Common myeloid progenitor, CD34-positive (primary cell): ENCODE measurements around the gene OCRL.

Experiments
- CTCF ChIA-PET: fragments of 350-600 bp; sonication (Branson Sonifier 250); formaldehyde crosslinking; loops from one replicate; lab custom pipeline; 2021; ENCODE audit warnings: antibody characterized with exemption; lab: Charles Lee
- POLR2A ChIA-PET: fragments of 350-600 bp; sonication (Branson Sonifier 250); formaldehyde crosslinking; loops from one replicate; lab custom pipeline; 2021; ENCODE audit warnings: antibody characterized with exemption; lab: Charles Lee
- DNase-seq, 3 donors: peaks; one replicate each; pipeline versions ENCODE4 v3.0.0 to v3.0.0-alpha.2; 2013
- H3K27ac ChIP-seq, 2 experiments: 1 replicate in 1 of 2; 2 replicates in 1 of 2; pipeline ENCODE4 v1.7.0; 2013; ENCODE audit warnings: inconsistent platforms in 2 of 2, low read length in 2 of 2, mild to moderate bottlenecking in 2 of 2, low read depth in 1 of 2, moderate library complexity in 1 of 2; ENCODE audit not compliant: severe bottlenecking in 2 of 2, insufficient read depth in 1 of 2, poor library complexity in 1 of 2
- H3K27me3 ChIP-seq, 5 experiments: replicated peaks in 2 of 5; 1 replicate in 3 of 5; 2 replicates in 2 of 5; pipeline versions ENCODE4 v1.6.1 to v1.7.0; 2013; ENCODE audit warnings: low read length in 4 of 5, mild to moderate bottlenecking in 2 of 5, moderate library complexity in 2 of 5, inconsistent platforms in 1 of 5; ENCODE audit not compliant: insufficient read depth in 5 of 5, control insufficient read depth in 4 of 5
- H3K36me3 ChIP-seq, 4 experiments: 1 replicate in 2 of 4; 2 replicates in 2 of 4; pipeline versions ENCODE4 v1.6.1 to v1.7.0; 2013; ENCODE audit warnings: low read length in 3 of 4, control low read depth in 1 of 4, mild to moderate bottlenecking in 1 of 4; ENCODE audit not compliant: control insufficient read depth in 4 of 4, insufficient read depth in 4 of 4
- H3K4me1 ChIP-seq, 4 experiments: 1 replicate in 3 of 4; 2 replicates in 1 of 4; pipeline versions ENCODE4 v1.6.1 to v1.7.1; 2013; ENCODE audit warnings: low read length in 3 of 4, mild to moderate bottlenecking in 3 of 4, control low read depth in 1 of 4, inconsistent platforms in 1 of 4, moderate library complexity in 1 of 4; ENCODE audit not compliant: control insufficient read depth in 4 of 4, insufficient read depth in 4 of 4; ENCODE audit errors: control extremely low read depth in 1 of 4
- H3K4me3 ChIP-seq, 7 experiments: 1 replicate in 4 of 7; 2 replicates in 3 of 7; pipeline versions ENCODE4 v1.5.1 to v1.7.0; 2013; ENCODE audit warnings: mild to moderate bottlenecking in 7 of 7, low read length in 6 of 7, moderate library complexity in 6 of 7, inconsistent platforms in 2 of 7, low read depth in 2 of 7, control low read depth in 1 of 7; ENCODE audit not compliant: insufficient read depth in 4 of 7, control insufficient read depth in 1 of 7; ENCODE audit errors: extremely low read depth in 1 of 7
- H3K9me3 ChIP-seq, 5 experiments: 1 replicate in 4 of 5; 2 replicates in 1 of 5; pipeline versions ENCODE4 v1.6.1 to v1.7.1; 2013; ENCODE audit warnings: low read length in 4 of 5, mild to moderate bottlenecking in 2 of 5, inconsistent platforms in 1 of 5, low read depth in 1 of 5, moderate library complexity in 1 of 5; ENCODE audit not compliant: control insufficient read depth in 4 of 5, insufficient read depth in 2 of 5; ENCODE audit errors: control extremely low read depth in 1 of 5
- whole genome bisulfite sequencing: methylation state at CpG from one replicate; pipeline ENCODE4 v1.1.5; 2013; ENCODE audit not compliant: insufficient coverage; 5-methylcytosine and 5-hydroxymethylcytosine counted together

Gene OCRL

GRCh38 chrX:129523079-129523911, 16.8 kb upstream of the OCRL start, which contains the start of gene SMARCA1:
TSS of gene SMARCA1 (minus strand) at chrX:129523490. CDS start at chrX:129523370, 120 bp downstream.
- Histone ChIP-seq H3K4me1 (peaks cover 0 to 15% (median 1%) of the 10 kb centered on the region in 4 experiments), H3K27ac (no peak within 1 kb of the TSS), H3K36me3 (no peaks in the 10 kb centered on the region), H3K27me3 (peaks cover 0 to 4% (median 0%) of the 10 kb centered on the region in 5 experiments), H3K4me3 (peak within 1 kb of the TSS; percentile 55 to 83 (median 74)), H3K9me3 (no peaks in the 10 kb centered on the region)
- 39% methylated on average over 32 of the region's 54 CpGs for WGBS
- ChIA-PET CTCF (no interaction called here), POLR2A (no interaction called here)
- DNase-seq: peak in 2 of 3 donors; percentile 63 to 71

GRCh38 chrX:129524250-129524850, 15.7 kb upstream of the OCRL start:
- no peak for DNase-seq
- CTCF ChIA-PET: no interaction called here
- peaks cover 0 to 4% (median 0%) of the 10 kb centered on the region in 5 experiments for H3K27me3 ChIP-seq
- no peak overlapping the region for H3K4me3 ChIP-seq
- 73% methylated on average over 2 of the region's 3 CpGs for WGBS
- POLR2A ChIA-PET: no interaction called here
- H3K27ac ChIP-seq: no peak overlapping the region
- H3K9me3 ChIP-seq: no peaks in the 10 kb centered on the region
- H3K36me3 ChIP-seq: no peaks in the 10 kb centered on the region
- peaks cover 0 to 15% (median 1%) of the 10 kb centered on the region in 4 experiments for H3K4me1 ChIP-seq

GRCh38 chrX:129525162-129525561, 14.9 kb upstream of the OCRL start:
- POLR2A ChIA-PET: no interaction called here
- DNase-seq: no peak
- no peaks in the 10 kb centered on the region for H3K9me3 ChIP-seq
- H3K36me3 ChIP-seq: no peaks in the 10 kb centered on the region
- H3K27me3 ChIP-seq: peaks cover 0 to 3% (median 0%) of the 10 kb centered on the region in 5 experiments
- H3K4me3 ChIP-seq: no peak overlapping the region
- 33% methylated on average over 3 of the region's 4 CpGs for WGBS
- no peak overlapping the region for H3K27ac ChIP-seq
- CTCF ChIA-PET: no interaction called here
- H3K4me1 ChIP-seq: peaks cover 0 to 15% (median 1%) of the 10 kb centered on the region in 4 experiments

GRCh38 chrX:129525896-129526295, 14.2 kb upstream of the OCRL start:
- Histone ChIP-seq H3K36me3 (no peaks in the 10 kb centered on the region), H3K4me3 (no peak overlapping the region), H3K27ac (no peak overlapping the region), H3K4me1 (peaks cover 0 to 15% (median 1%) of the 10 kb centered on the region in 4 experiments), H3K27me3 (peaks cover 0 to 2% (median 0%) of the 10 kb centered on the region in 5 experiments), H3K9me3 (no peaks in the 10 kb centered on the region)
- ChIA-PET CTCF (no interaction called here), POLR2A (no interaction called here)
- DNase-seq: peak in 2 of 3 donors; percentile 68 to 83
- WGBS: 13% methylated on average over 2 of the region's 3 CpGs

- H3K9me3 ChIP-seq: no peaks in the 10 kb centered on the region
- no peaks in the 10 kb centered on the region for H3K36me3 ChIP-seq
- peaks cover 0 to 7% (median 0%) of the 10 kb centered on the region in 4 experiments for H3K4me1 ChIP-seq
- ChIA-PET CTCF (no interaction called here), POLR2A (no interaction called here)
- no peak overlapping the region for H3K27ac ChIP-seq
- no peaks in the 10 kb centered on the region for H3K27me3 ChIP-seq
- DNase-seq: no peak
- no peak overlapping the region for H3K4me3 ChIP-seq
- 80% methylated on average over 1 of the region's 4 CpGs for WGBS
Measured at GRCh38 chrX:129529685-129530281, 10.3 kb upstream of the OCRL start.

- ChIA-PET POLR2A (no interaction called here), CTCF (no interaction called here)
- Histone ChIP-seq H3K36me3 (no peaks in the 10 kb centered on the region), H3K27me3 (no peaks in the 10 kb centered on the region), H3K9me3 (no peaks in the 10 kb centered on the region), H3K4me3 (no peak overlapping the region), H3K27ac (no peak overlapping the region), H3K4me1 (peaks cover 0 to 2% (median 0%) of the 10 kb centered on the region in 4 experiments)
- DNase-seq: no peak
- 76% methylated on average over 5 of the region's 5 CpGs for WGBS
Measured at GRCh38 chrX:129530410-129530809, 9.6 kb upstream of the OCRL start.
